ENCODE results near the gene NTM. TPM values are rescaled to one million over a fixed set of nuclear protein-coding genes. Genes with fewer than 3 reads are reported as not detected.

Gene NTM
- total and polyA plus RNA-seq, 2 donors (not counting 3 experiments of a cell fraction or from before 2014, with no cell fraction given): 1.00 to 1.1 TPM

DNA sequence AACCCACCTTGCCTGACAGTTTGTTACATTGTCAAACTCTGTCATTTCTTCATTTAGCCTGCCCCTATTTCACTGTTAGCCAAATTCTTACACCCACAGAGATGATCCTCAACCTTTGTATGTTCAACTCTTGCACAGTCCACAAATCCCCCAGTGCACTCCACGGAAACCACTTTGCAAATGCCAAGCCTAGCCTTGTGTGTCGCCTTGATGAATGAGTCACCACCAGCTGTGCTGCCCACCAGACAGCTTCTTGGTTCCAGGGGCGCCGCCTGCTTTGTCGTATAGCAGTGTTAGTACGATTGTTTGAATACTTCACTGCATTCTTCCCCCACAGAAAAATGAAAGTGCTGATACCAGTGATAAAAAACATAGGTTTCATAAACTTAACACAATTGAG lies 686.3 kb downstream of the NTM start:
- POLR2A ChIA-PET: no interaction called here
- no peak for FAIRE-seq
- dilution Hi-C loops (cut with MboI; ENCODE audit: extremely low pct_ligation_motif_present, low sequenced_read_pairs): no loop called here
- intact Hi-C loops (cut with micrococcal nuclease): loop anchor here (10.0 kb wide), 1 partner anchor 1778 kb away; no protein-coding TSS in a partner anchor
- H3K27me3 ChIP-seq (ENCODE audit: control insufficient read depth in 2 of 2, insufficient read depth in 2 of 2, low read length in 2 of 2): no peaks in the 10 kb centered on the region
- H3K9me1 ChIP-seq (replicated peaks; ENCODE audit: control insufficient read depth, extremely low read depth, insufficient read depth, low read length): no peaks in the 10 kb centered on the region
- no peak overlapping the region for H3K9ac ChIP-seq (replicated peaks; ENCODE audit: extremely low read depth, insufficient read depth, low read length)
- H2AFZ ChIP-seq (ENCODE audit: low read depth, low read length): no peak overlapping the region
- TF ChIP-seq, protein P1, sequence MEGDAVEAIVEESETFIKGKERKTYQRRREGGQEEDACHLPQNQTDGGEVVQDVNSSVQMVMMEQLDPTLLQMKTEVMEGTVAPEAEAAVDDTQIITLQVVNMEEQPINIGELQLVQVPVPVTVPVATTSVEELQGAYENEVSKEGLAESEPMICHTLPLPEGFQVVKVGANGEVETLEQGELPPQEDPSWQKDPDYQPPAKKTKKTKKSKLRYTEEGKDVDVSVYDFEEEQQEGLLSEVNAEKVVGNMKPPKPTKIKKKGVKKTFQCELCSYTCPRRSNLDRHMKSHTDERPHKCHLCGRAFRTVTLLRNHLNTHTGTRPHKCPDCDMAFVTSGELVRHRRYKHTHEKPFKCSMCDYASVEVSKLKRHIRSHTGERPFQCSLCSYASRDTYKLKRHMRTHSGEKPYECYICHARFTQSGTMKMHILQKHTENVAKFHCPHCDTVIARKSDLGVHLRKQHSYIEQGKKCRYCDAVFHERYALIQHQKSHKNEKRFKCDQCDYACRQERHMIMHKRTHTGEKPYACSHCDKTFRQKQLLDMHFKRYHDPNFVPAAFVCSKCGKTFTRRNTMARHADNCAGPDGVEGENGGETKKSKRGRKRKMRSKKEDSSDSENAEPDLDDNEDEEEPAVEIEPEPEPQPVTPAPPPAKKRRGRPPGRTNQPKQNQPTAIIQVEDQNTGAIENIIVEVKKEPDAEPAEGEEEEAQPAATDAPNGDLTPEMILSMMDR (IDR thresholded peaks at IDR 0.05; ENCODE audit: extremely low read depth in 1 of 2, insufficient read depth in 1 of 2, low read depth in 1 of 2, low read length in 2 of 2): no peak
- TF ChIP-seq POLR2AphosphoS5 (IDR thresholded peaks at IDR 0.05; ENCODE audit: insufficient read depth, low read depth, low read length): no peak
- peak; percentile 8 for TF ChIP-seq FOS (IDR thresholded peaks at IDR 0.05; ENCODE audit: borderline replicate concordance, insufficient read depth, low read length)
- no peak for TF ChIP-seq GATA2 (IDR thresholded peaks at IDR 0.05; ENCODE audit: insufficient read depth, insufficient read length, low read depth, low read length)
- no TSS peak for BruUV-seq (replicated peaks)
- H3K4me3 ChIP-seq (replicated peaks in 1 of 3; ENCODE audit: insufficient read depth in 1 of 3, low read depth in 1 of 3, low read length in 3 of 3): no peak overlapping the region
- no peaks in the 10 kb centered on the region for H3K79me2 ChIP-seq (ENCODE audit: control insufficient read depth, insufficient read depth, low read length)
- H3K36me3 ChIP-seq (ENCODE audit: control insufficient read depth in 2 of 2, extremely low read depth in 1 of 2, insufficient read depth in 2 of 2, low read length in 2 of 2): no peaks in the 10 kb centered on the region
- CTCF ChIA-PET: interaction anchor here (1.3 to 2.2 kb wide), 2 partner anchors 70 kb away, joined by 4 to 7 read pairs; no protein-coding TSS in a partner anchor
- no peak for DNase-seq (ENCODE audit: low read depth, low spot score)
- H3K9me3 ChIP-seq (replicated peaks; ENCODE audit: control insufficient read depth, insufficient read depth, low read length): no peaks in the 10 kb centered on the region
- H4K20me1 ChIP-seq (replicated peaks; ENCODE audit: control insufficient read depth, extremely low read depth, insufficient read depth, low read length): no peaks in the 10 kb centered on the region
- no peak overlapping the region for H3K27ac ChIP-seq (ENCODE audit: insufficient read depth, low read depth, low read length)
- peaks cover 21% of the 10 kb centered on the region for H3K4me1 ChIP-seq (ENCODE audit: control insufficient read depth, extremely low read depth, insufficient read depth, low read length)
- no peak overlapping the region for H3K4me2 ChIP-seq (ENCODE audit: insufficient read depth, low read length)

DNA sequence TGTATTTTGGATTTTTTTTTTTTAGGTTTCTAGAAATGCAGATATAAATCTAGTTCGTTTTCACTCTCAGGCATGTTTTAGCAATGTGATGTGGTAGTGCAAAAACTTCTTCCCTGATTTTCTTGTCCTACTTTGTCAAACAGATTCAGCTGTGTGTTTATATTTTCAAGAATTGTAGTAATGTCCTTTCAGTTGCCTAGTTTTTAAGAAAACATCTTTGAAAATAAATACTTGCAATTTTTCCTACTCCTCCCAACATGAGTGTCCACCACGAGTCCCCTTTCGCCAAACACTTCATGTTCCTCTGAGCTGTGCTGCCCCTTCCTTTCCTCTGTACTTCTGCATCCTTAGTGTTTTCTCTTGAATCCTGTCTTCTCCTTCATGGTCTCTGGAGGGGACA lies 686.9 kb downstream of the NTM start:
- no peaks in the 10 kb centered on the region for H3K9me3 ChIP-seq (replicated peaks; ENCODE audit: control insufficient read depth, insufficient read depth, low read length)
- H3K27ac ChIP-seq (ENCODE audit: insufficient read depth, low read depth, low read length): no peak overlapping the region
- BruUV-seq (replicated peaks): no TSS peak
- no peaks in the 10 kb centered on the region for H3K36me3 ChIP-seq (ENCODE audit: control insufficient read depth in 2 of 2, extremely low read depth in 1 of 2, insufficient read depth in 2 of 2, low read length in 2 of 2)
- no peaks in the 10 kb centered on the region for H3K27me3 ChIP-seq (ENCODE audit: control insufficient read depth in 2 of 2, insufficient read depth in 2 of 2, low read length in 2 of 2)
- H3K79me2 ChIP-seq (ENCODE audit: control insufficient read depth, insufficient read depth, low read length): no peaks in the 10 kb centered on the region
- intact Hi-C loops (cut with micrococcal nuclease) (loop anchor here (10.0 kb wide), 1 partner anchor 1778 kb away; no protein-coding TSS in a partner anchor), dilution Hi-C loops (cut with MboI; ENCODE audit: extremely low pct_ligation_motif_present, low sequenced_read_pairs) (no loop called here)
- no peak for TF ChIP-seq POLR2AphosphoS5 (IDR thresholded peaks at IDR 0.05; ENCODE audit: insufficient read depth, low read depth, low read length)
- no peak for TF ChIP-seq JUN (IDR thresholded peaks at IDR 0.05; ENCODE audit: borderline replicate concordance, insufficient read depth, insufficient read length, low read depth)
- no peak for TF ChIP-seq MYC (IDR thresholded peaks at IDR 0.05; ENCODE audit: low read depth, low read length)
- no peak for TF ChIP-seq EZH2 (IDR thresholded peaks at IDR 0.05; ENCODE audit: borderline replicate concordance, low read depth, low read length, severe bottlenecking)
- TF ChIP-seq GATA2 (IDR thresholded peaks at IDR 0.05; ENCODE audit: insufficient read depth, insufficient read length, low read depth, low read length): no peak
- TF ChIP-seq FOS (IDR thresholded peaks at IDR 0.05; ENCODE audit: borderline replicate concordance, insufficient read depth, low read length): no peak
- TF ChIP-seq, protein P2, sequence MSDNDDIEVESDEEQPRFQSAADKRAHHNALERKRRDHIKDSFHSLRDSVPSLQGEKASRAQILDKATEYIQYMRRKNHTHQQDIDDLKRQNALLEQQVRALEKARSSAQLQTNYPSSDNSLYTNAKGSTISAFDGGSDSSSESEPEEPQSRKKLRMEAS (IDR thresholded peaks at IDR 0.05; ENCODE audit: insufficient read depth, insufficient read length): no peak
- TF ChIP-seq, protein P1 (IDR thresholded peaks at IDR 0.05; ENCODE audit: extremely low read depth in 1 of 2, insufficient read depth in 1 of 2, low read depth in 1 of 2, low read length in 2 of 2): no peak
- no peak for TF ChIP-seq POLR2A (IDR thresholded peaks at IDR 0.05; ENCODE audit: low read depth, low read length)
- FAIRE-seq: peak; percentile 77
- H3K4me3 ChIP-seq (replicated peaks in 1 of 3; ENCODE audit: insufficient read depth in 1 of 3, low read depth in 1 of 3, low read length in 3 of 3): no peak overlapping the region
- no peaks in the 10 kb centered on the region for H3K9me1 ChIP-seq (replicated peaks; ENCODE audit: control insufficient read depth, extremely low read depth, insufficient read depth, low read length)
- no peaks in the 10 kb centered on the region for H4K20me1 ChIP-seq (replicated peaks; ENCODE audit: control insufficient read depth, extremely low read depth, insufficient read depth, low read length)
- H3K4me2 ChIP-seq (ENCODE audit: insufficient read depth, low read length): no peak overlapping the region
- H3K4me1 ChIP-seq (ENCODE audit: control insufficient read depth, extremely low read depth, insufficient read depth, low read length): peaks cover 21% of the 10 kb centered on the region
- H3K9ac ChIP-seq (replicated peaks; ENCODE audit: extremely low read depth, insufficient read depth, low read length): no peak overlapping the region
- ChIA-PET POLR2A (no interaction called here), CTCF (interaction anchor here (2.2 kb wide), 1 partner anchor 70 kb away, joined by 7 read pairs; no protein-coding TSS in a partner anchor)
- DNase-seq (ENCODE audit: low read depth, low spot score): no peak
- H2AFZ ChIP-seq (ENCODE audit: low read depth, low read length): no peak overlapping the region

Measured in endothelial cell of umbilical vein (primary cell).